Gastroesophageal sphincter (tissue), 4 donors: ENCODE data around the gene TRABD2B. TPM values are rescaled to one million over a fixed set of nuclear protein-coding genes. Genes with fewer than 3 reads are reported as not detected.

Experiments
- ATAC-seq: fragments of 150-250 bp; one replicate; pipeline ENCODE4 v1.9.1; 2016; ENCODE audit warnings: mild to moderate bottlenecking, moderate library complexity
- H3K27ac ChIP-seq, 4 donors: fragments of 200-600 bp; sonication (generic) in 3 of 4; 1 replicate in 3 of 4; 2 replicates in 1 of 4; pipeline ENCODE4 v1.5.1; 2016 to 2019
- H3K27me3 ChIP-seq: fragments of 200-600 bp; sonication (generic); one replicate; pipeline ENCODE4 v1.5.1; 2019
- H3K36me3 ChIP-seq, 2 donors: fragments of 200-600 bp; sonication (generic); one replicate each; pipeline ENCODE4 v1.5.1; 2019; ENCODE audit warnings: control low read depth in 1 of 2
- H3K4me1 ChIP-seq, 3 donors: fragments of 200-600 bp; sonication (generic); 1 replicate in 2 of 3; 2 replicates in 1 of 3; pipeline ENCODE4 v1.5.1; 2016 to 2019; ENCODE audit warnings: control low read depth in 2 of 3
- H3K4me3 ChIP-seq, 2 donors: fragments of 200-600 bp; sonication (generic); one replicate each; pipeline ENCODE4 v1.5.1; 2019; ENCODE audit warnings: mild to moderate bottlenecking in 1 of 2, moderate library complexity in 1 of 2
- H3K9me3 ChIP-seq, 3 donors: fragments of 200-600 bp; sonication (generic); one replicate each; pipeline ENCODE4 v1.5.1; 2017 to 2019; ENCODE audit warnings: control low read depth in 2 of 3
- CTCF ChIP-seq, 4 experiments: fragments of 200-600 bp in 2 of 4; fragments of 450-650 bp in 2 of 4; sonication (generic) in 1 of 4; IDR thresholded peaks; one replicate each; pipeline ENCODE4 v1.5.1; 2017 to 2019; ENCODE audit warnings: antibody characterized with exemption in 4 of 4, mild to moderate bottlenecking in 2 of 4, moderate library complexity in 2 of 4
- EP300 ChIP-seq: sonication (generic); formaldehyde crosslinking; IDR thresholded peaks from one replicate; pipeline ENCODE4 v1.6.1; 2017; ENCODE audit warnings: antibody characterized with exemption, mild to moderate bottlenecking
- POLR2A ChIP-seq, 2 donors: fragments of 450-650 bp; IDR thresholded peaks; one replicate each; pipeline ENCODE4 v1.6.1; 2017; ENCODE audit warnings: antibody characterized with exemption in 2 of 2, mild to moderate bottlenecking in 2 of 2, moderate library complexity in 1 of 2
- POLR2AphosphoS5 ChIP-seq: sonication (generic); formaldehyde crosslinking; IDR thresholded peaks from one replicate; pipeline ENCODE4 v1.6.1; 2017; ENCODE audit warnings: antibody characterized with exemption
- WGBS, 2 donors: methylation state at CpG; one replicate each; pipeline ENCODE4 v1.1.5; 2018; ENCODE audit warnings: low coverage in 1 of 2; 5-methylcytosine and 5-hydroxymethylcytosine counted together
- total RNA-seq, 4 donors: library from RNA; depleted of rRNA; stranded (reverse); fragments of >200 nt; gene quantifications; one replicate each; pipeline ENCODE4 v1.1.0, GENCODE V29; 2016

The TRABD2B gene
- total RNA-seq, 4 donors from 2014 or later: 2.6 to 6.5 (median 3.4) TPM

- ATAC-seq: peak; percentile 56
Measured at GRCh38 chr1:47805018-47805417, 192.2 kb downstream of the TRABD2B start.

GRCh38 chr1:47803815-47804501, 193.2 kb downstream of the TRABD2B start:
- no peak overlapping the region for H3K4me3 ChIP-seq
- peaks cover 0 to 8% of the 10 kb centered on the region in 2 donors for H3K36me3 ChIP-seq
- peak overlapping the region in 1 of 4 donors; percentile 31 for H3K27ac ChIP-seq
- H3K9me3 ChIP-seq: no peaks in the 10 kb centered on the region
- H3K27me3 ChIP-seq: no peaks in the 10 kb centered on the region
- peaks cover 0 to 8% (median 5%) of the 10 kb centered on the region in 3 donors for H3K4me1 ChIP-seq
- TF ChIP-seq EP300: no peak
- TF ChIP-seq POLR2AphosphoS5: no peak
- TF ChIP-seq CTCF (IDR thresholded peaks at IDR 0.05): no peak
- TF ChIP-seq POLR2A (IDR thresholded peaks at IDR 0.05): no peak
- WGBS, 2 donors: 86% methylated on average over 4 of the region's 13 CpGs; no CpG with 5 or more reads in 1 of the 2 donors
- ATAC-seq: no peak

More at GRCh38 chr1:47805018-47805417, 192.2 kb downstream of the TRABD2B start:
- TF ChIP-seq EP300 (no peak), CTCF (IDR thresholded peaks at IDR 0.05) (no peak), POLR2A (IDR thresholded peaks at IDR 0.05) (no peak), POLR2AphosphoS5 (no peak)
- Histone ChIP-seq H3K27me3 (no peaks in the 10 kb centered on the region), H3K4me1 (peaks cover 0 to 14% (median 5%) of the 10 kb centered on the region in 3 donors), H3K9me3 (no peaks in the 10 kb centered on the region), H3K36me3 (peaks cover 0 to 8% of the 10 kb centered on the region in 2 donors), H3K4me3 (no peak overlapping the region), H3K27ac (peak overlapping the region in 1 of 4 donors; percentile 35)

- Histone ChIP-seq H3K4me1 (peaks cover 0 to 6% (median 0%) of the 10 kb centered on the region in 3 donors), H3K27me3 (no peaks in the 10 kb centered on the region), H3K36me3 (peaks cover 0 to 8% of the 10 kb centered on the region in 2 donors), H3K27ac (no peak overlapping the region), H3K4me3 (no peak overlapping the region), H3K9me3 (no peaks in the 10 kb centered on the region)
- TF ChIP-seq CTCF (IDR thresholded peaks at IDR 0.05) (no peak), POLR2AphosphoS5 (no peak), EP300 (no peak), POLR2A (IDR thresholded peaks at IDR 0.05) (no peak)
- 0 to 27% methylated on average over 1 to 2 of the region's 2 CpGs for WGBS, 2 donors
- ATAC-seq: no peak
Measured at GRCh38 chr1:47797575-47797974, 199.6 kb downstream of the TRABD2B start.

- Histone ChIP-seq H3K27ac (no peak overlapping the region), H3K4me3 (no peak overlapping the region), H3K27me3 (no peaks in the 10 kb centered on the region), H3K36me3 (peaks cover 0 to 8% of the 10 kb centered on the region in 2 donors), H3K4me1 (peaks cover 0 to 6% (median 0%) of the 10 kb centered on the region in 3 donors), H3K9me3 (no peaks in the 10 kb centered on the region)
- WGBS, 2 donors: 78 to 92% methylated on average over 4 to 6 of the region's 6 CpGs
- no peak for TF ChIP-seq POLR2AphosphoS5
- no peak for TF ChIP-seq POLR2A (IDR thresholded peaks at IDR 0.05)
- no peak for TF ChIP-seq EP300
- no peak for TF ChIP-seq CTCF (IDR thresholded peaks at IDR 0.05)
- no peak for ATAC-seq
Measured at GRCh38 chr1:47796626-47797025, 200.6 kb downstream of the TRABD2B start.

- TF ChIP-seq CTCF (IDR thresholded peaks at IDR 0.05) (no peak), POLR2AphosphoS5 (no peak), POLR2A (IDR thresholded peaks at IDR 0.05) (no peak), EP300 (no peak)
- Histone ChIP-seq H3K27ac (no peak overlapping the region), H3K36me3 (no peaks in the 10 kb centered on the region), H3K27me3 (no peaks in the 10 kb centered on the region), H3K4me3 (no peak overlapping the region), H3K4me1 (peaks cover 0 to 6% (median 0%) of the 10 kb centered on the region in 3 donors), H3K9me3 (no peaks in the 10 kb centered on the region)
- no peak for ATAC-seq
- WGBS, 2 donors: no CpG with 5 or more reads among the region's 2 CpGs
Measured at GRCh38 chr1:47795102-47795501, 202.1 kb downstream of the TRABD2B start.
